Fibroblast of lung (primary cell): ENCODE data around the gene PCDH9. TPM values are rescaled to one million over a fixed set of nuclear protein-coding genes. Genes with fewer than 3 reads are reported as not detected.

Experiments used
- DNase-seq, 2 donors: peaks; one replicate each; pipeline versions ENCODE4 v3.0.0 to v3.0.0-alpha.2; 2010; ENCODE audit warnings: low read depth in 2 of 2
- H2AFZ ChIP-seq: 2 replicates; pipeline ENCODE4 v1.5.1; 2012; ENCODE audit warnings: low read length, control low read depth, inconsistent platforms
- H3K27ac ChIP-seq: 2 replicates; pipeline ENCODE4 v1.5.1; 2011; ENCODE audit warnings: low read length, control low read depth; ENCODE audit not compliant: insufficient read depth
- H3K27me3 ChIP-seq: 2 replicates; pipeline ENCODE4 v1.5.1; 2011; ENCODE audit warnings: mild to moderate bottlenecking, low read length; ENCODE audit not compliant: control insufficient read depth, insufficient read depth
- H3K36me3 ChIP-seq: 2 replicates; pipeline ENCODE4 v1.5.1; 2011; ENCODE audit warnings: low read length; ENCODE audit not compliant: control insufficient read depth, insufficient read depth
- H3K4me1 ChIP-seq: 2 replicates; pipeline ENCODE4 v1.5.1; 2011; ENCODE audit warnings: low read length; ENCODE audit not compliant: control insufficient read depth, insufficient read depth; ENCODE audit errors: extremely low read depth
- H3K4me2 ChIP-seq: 2 replicates; pipeline ENCODE4 v1.5.1; 2011; ENCODE audit warnings: low read length, control low read depth; ENCODE audit not compliant: insufficient read depth; ENCODE audit errors: extremely low read depth
- H3K4me3 ChIP-seq, 4 experiments: fragments of 200-600 bp in 1 of 4; sonication (generic) in 1 of 4; replicated peaks in 1 of 4; 2 replicates each; pipeline ENCODE4 v1.5.1; 2011 to 2016; ENCODE audit warnings: low read length in 4 of 4, low read depth in 3 of 4, mild to moderate bottlenecking in 3 of 4, control low read depth in 2 of 4, inconsistent platforms in 1 of 4, mixed read lengths in 1 of 4; ENCODE audit not compliant: insufficient read depth in 1 of 4; ENCODE audit errors: control extremely low read depth in 1 of 4
- H3K79me2 ChIP-seq: 2 replicates; pipeline ENCODE4 v1.5.1; 2012; ENCODE audit warnings: mild to moderate bottlenecking, low read length, inconsistent platforms; ENCODE audit not compliant: control insufficient read depth, insufficient read depth
- H3K9ac ChIP-seq: 2 replicates; pipeline ENCODE4 v1.5.1; 2011; ENCODE audit warnings: mild to moderate bottlenecking, low read length, control low read depth; ENCODE audit not compliant: insufficient read depth
- H3K9me3 ChIP-seq: 2 replicates; pipeline ENCODE4 v1.5.1; 2012; ENCODE audit warnings: low read depth, low read length; ENCODE audit not compliant: control insufficient read depth, insufficient read depth
- H4K20me1 ChIP-seq: 2 replicates; pipeline ENCODE4 v1.5.1; 2011; ENCODE audit warnings: low read length; ENCODE audit not compliant: control insufficient read depth, insufficient read depth; ENCODE audit errors: extremely low read depth
- CTCF ChIP-seq, 2 donors: IDR thresholded peaks in 1 of 2; conservative IDR thresholded peaks in 1 of 2; 1 replicate in 1 of 2; 2 replicates in 1 of 2; pipeline ENCODE4 v1.5.1; 2011 to 2012; ENCODE audit warnings: low read length in 2 of 2, control low read depth in 1 of 2, inconsistent platforms in 1 of 2, low read depth in 1 of 2, mild to moderate bottlenecking in 1 of 2
- EZH2 ChIP-seq: IDR thresholded peaks from 2 replicates; pipeline ENCODE4 v1.5.1; 2012; ENCODE audit warnings: low read length, control low read depth, mild to moderate bottlenecking; ENCODE audit errors: missing control alignments
- polyA plus RNA-seq, 2 donors: library from polyadenylated mRNA; depleted of rRNA in 1 of 2; stranded (reverse) in 1 of 2; unstranded in 1 of 2; fragments of >200 nt; gene quantifications; 2 replicates each; pipeline ENCODE4 v1.2.1, GENCODE V29; 2011 to 2012; ENCODE audit warnings: missing spikeins in 1 of 2
- total RNA-seq: library from RNA; depleted of rRNA; stranded (reverse); fragments of >200 nt; gene quantifications from 2 replicates; pipeline ENCODE4 v1.2.1, GENCODE V29; 2014

The PCDH9 gene
- total and polyA plus RNA-seq, 2 donors (not counting 1 experiment from before 2014, with no cell fraction given): 0.50 to 0.67 TPM

- Histone ChIP-seq H3K79me2 (no peaks in the 10 kb centered on the region), H2AFZ (no peak overlapping the region), H4K20me1 (no peaks in the 10 kb centered on the region), H3K9ac (no peak overlapping the region), H3K4me3 (no peak overlapping the region), H3K27ac (no peak overlapping the region), H3K4me1 (no peaks in the 10 kb centered on the region), H3K4me2 (no peak overlapping the region), H3K36me3 (no peaks in the 10 kb centered on the region), H3K27me3 (no peaks in the 10 kb centered on the region), H3K9me3 (no peaks in the 10 kb centered on the region)
- TF ChIP-seq CTCF (conservative IDR thresholded peaks at IDR 0.05 in 1 of 2, IDR thresholded peaks at IDR 0.05 in 1 of 2; ENCODE audit: low read depth in 1 of 2, low read length in 2 of 2) (no peak), EZH2 (no peak)
- no peak for DNase-seq
These were observed 679.0 kb downstream of the PCDH9 start for GRCh38 chr13:66551128-66551527.

- Histone ChIP-seq H3K9ac (no peak overlapping the region), H3K4me2 (no peak overlapping the region), H3K9me3 (no peaks in the 10 kb centered on the region), H2AFZ (no peak overlapping the region), H3K27me3 (no peaks in the 10 kb centered on the region), H4K20me1 (no peaks in the 10 kb centered on the region), H3K27ac (no peak overlapping the region), H3K4me3 (no peak overlapping the region), H3K4me1 (no peaks in the 10 kb centered on the region), H3K36me3 (no peaks in the 10 kb centered on the region), H3K79me2 (no peaks in the 10 kb centered on the region)
- TF ChIP-seq CTCF (conservative IDR thresholded peaks at IDR 0.05 in 1 of 2, IDR thresholded peaks at IDR 0.05 in 1 of 2; ENCODE audit: low read depth in 1 of 2, low read length in 2 of 2): no peak
- DNase-seq: no peak
These were observed 682.5 kb downstream of the PCDH9 start for GRCh38 chr13:66547685-66548084.

GRCh38 chr13:66546534-66547379, 683.4 kb downstream of the PCDH9 start:
- DNase-seq: peak; percentile 36 to 60
- Histone ChIP-seq H3K4me1 (no peaks in the 10 kb centered on the region), H3K27ac (no peak overlapping the region), H3K4me2 (no peak overlapping the region), H2AFZ (no peak overlapping the region), H4K20me1 (no peaks in the 10 kb centered on the region), H3K79me2 (no peaks in the 10 kb centered on the region), H3K27me3 (no peaks in the 10 kb centered on the region), H3K4me3 (no peak overlapping the region), H3K9ac (no peak overlapping the region), H3K36me3 (no peaks in the 10 kb centered on the region), H3K9me3 (no peaks in the 10 kb centered on the region)
- TF ChIP-seq EZH2 (no peak), CTCF (conservative IDR thresholded peaks at IDR 0.05 in 1 of 2, IDR thresholded peaks at IDR 0.05 in 1 of 2; ENCODE audit: low read depth in 1 of 2, low read length in 2 of 2) (no peak)
